Osteocyte (in vitro differentiated cells): ENCODE data around the gene NOP14. TPM values are rescaled to one million over a fixed set of nuclear protein-coding genes. Genes with fewer than 3 reads are reported as not detected.

Experiments used
- DNase-seq: peaks from one replicate; pipeline ENCODE4 v3.0.0; 2021; ENCODE audit warnings: mixed read lengths; ENCODE audit not compliant: unreplicated experiment; ENCODE audit errors: extremely low spot score
- H3K27ac Mint-ChIP-seq: one replicate; pipeline ENCODE4 v1.8.0; 2021; ENCODE audit warnings: mild to moderate bottlenecking, mixed read lengths; ENCODE audit not compliant: unreplicated experiment
- H3K27me3 Mint-ChIP-seq: one replicate; pipeline ENCODE4 v1.8.0; 2021; ENCODE audit warnings: mixed read lengths; ENCODE audit not compliant: unreplicated experiment
- H3K36me3 Mint-ChIP-seq: one replicate; pipeline ENCODE4 v1.8.0; 2021; ENCODE audit warnings: mixed read lengths; ENCODE audit not compliant: unreplicated experiment
- H3K4me1 Mint-ChIP-seq: one replicate; pipeline ENCODE4 v1.8.0; 2021; ENCODE audit warnings: mixed read lengths; ENCODE audit not compliant: unreplicated experiment
- H3K4me3 Mint-ChIP-seq: one replicate; pipeline ENCODE4 v1.8.0; 2021; ENCODE audit warnings: mild to moderate bottlenecking, moderate library complexity, mixed read lengths; ENCODE audit not compliant: unreplicated experiment
- H3K9me3 Mint-ChIP-seq: one replicate; pipeline ENCODE4 v1.8.0; 2021; ENCODE audit warnings: mixed read lengths; ENCODE audit not compliant: unreplicated experiment
- total RNA-seq: library from RNA; stranded (reverse); gene quantifications from 2 replicates; pipeline ENCODE4 v1.2.1, GENCODE V29; 2021
- TF ChIP-seq, protein P1 (sequence below): fragments of 200-600 bp; sonication (generic); IDR thresholded peaks from 2 replicates; pipeline ENCODE4 v1.5.0; 2021; ENCODE audit warnings: antibody characterized with exemption, mild to moderate bottlenecking, moderate library complexity

NOP14 gene
- total RNA-seq, 1 donor from 2014 or later, result 29.6 TPM

DNA sequence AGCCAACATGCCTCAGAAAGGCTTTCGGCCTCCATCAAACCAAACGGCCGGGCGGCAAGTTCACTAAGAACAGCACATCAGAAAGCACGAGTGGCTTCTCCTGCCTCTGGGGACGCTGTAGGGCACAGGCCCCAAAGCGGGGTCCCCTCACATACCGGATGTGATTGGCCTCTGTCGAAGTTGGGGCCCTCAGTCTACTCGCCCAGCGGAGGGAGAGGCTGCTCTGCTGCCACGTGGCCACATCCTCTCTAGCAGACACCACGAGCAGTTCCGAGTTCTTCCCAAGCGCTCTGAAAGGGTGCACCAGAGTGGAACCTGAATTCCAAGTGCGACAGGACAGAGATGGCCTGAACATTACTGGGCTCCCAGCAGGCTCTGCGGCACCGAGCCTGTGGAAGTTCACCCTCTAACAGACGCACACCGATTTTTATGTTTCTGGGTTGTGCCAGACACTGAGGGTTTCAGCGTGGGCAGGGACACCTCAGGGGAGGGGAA, 21.1 kb downstream of the NOP14 start:
- no peaks in the 10 kb centered on the region for H3K4me1 Mint-ChIP-seq
- no peak for DNase-seq
- TF ChIP-seq, protein P1, sequence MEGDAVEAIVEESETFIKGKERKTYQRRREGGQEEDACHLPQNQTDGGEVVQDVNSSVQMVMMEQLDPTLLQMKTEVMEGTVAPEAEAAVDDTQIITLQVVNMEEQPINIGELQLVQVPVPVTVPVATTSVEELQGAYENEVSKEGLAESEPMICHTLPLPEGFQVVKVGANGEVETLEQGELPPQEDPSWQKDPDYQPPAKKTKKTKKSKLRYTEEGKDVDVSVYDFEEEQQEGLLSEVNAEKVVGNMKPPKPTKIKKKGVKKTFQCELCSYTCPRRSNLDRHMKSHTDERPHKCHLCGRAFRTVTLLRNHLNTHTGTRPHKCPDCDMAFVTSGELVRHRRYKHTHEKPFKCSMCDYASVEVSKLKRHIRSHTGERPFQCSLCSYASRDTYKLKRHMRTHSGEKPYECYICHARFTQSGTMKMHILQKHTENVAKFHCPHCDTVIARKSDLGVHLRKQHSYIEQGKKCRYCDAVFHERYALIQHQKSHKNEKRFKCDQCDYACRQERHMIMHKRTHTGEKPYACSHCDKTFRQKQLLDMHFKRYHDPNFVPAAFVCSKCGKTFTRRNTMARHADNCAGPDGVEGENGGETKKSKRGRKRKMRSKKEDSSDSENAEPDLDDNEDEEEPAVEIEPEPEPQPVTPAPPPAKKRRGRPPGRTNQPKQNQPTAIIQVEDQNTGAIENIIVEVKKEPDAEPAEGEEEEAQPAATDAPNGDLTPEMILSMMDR, result no peak
- no peaks in the 10 kb centered on the region for H3K27me3 Mint-ChIP-seq
- no peak overlapping the region for H3K4me3 Mint-ChIP-seq
- H3K9me3 Mint-ChIP-seq, result no peaks in the 10 kb centered on the region
- no peak overlapping the region for H3K27ac Mint-ChIP-seq
- H3K36me3 Mint-ChIP-seq, result peaks cover 47% of the 10 kb centered on the region

DNA sequence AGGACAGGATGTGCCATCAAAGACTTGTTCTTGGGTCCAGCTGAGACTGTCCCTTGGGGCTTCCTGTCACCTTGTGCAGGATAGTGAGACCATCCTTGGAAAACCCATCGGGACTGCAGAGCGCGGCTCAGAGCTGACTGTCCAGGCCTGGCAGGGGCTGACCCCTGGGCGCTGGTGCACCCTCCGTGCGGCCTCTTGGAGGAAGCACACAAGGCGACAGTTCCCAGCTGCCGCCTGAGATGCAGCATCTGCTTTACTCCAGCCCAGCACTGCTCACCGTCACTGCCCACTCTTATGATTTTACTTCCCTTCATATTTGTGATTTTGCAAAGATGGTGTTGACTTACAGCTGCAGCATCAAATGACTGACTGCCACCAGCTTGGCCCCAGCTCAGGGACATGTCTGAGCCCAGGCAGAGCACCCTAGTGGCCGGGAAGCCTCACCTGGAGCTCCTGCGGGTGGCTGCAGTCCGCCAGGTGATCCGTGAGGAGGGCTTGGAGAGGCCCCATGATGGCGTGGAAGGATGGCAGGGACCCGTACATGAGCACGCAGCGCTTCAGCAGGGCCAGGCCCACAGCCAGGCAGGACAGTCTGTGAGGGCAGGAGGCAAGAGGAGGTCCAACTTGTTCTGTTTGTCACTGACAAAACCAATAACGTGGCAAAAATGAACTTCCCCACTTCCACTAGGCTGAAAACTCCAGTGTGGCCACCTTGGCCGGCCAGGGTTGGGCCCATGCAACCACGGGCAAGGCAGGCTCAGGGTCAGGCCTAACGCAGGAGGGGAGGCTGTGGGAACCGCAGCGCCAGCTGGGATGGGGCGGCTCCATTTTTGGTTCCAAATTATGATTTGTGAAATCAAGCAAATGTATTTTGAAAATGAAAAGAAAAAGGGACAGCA, 21.8 kb downstream of the NOP14 start:
- TF ChIP-seq, protein P1, result no peak
- peaks cover 6% of the 10 kb centered on the region for H3K4me1 Mint-ChIP-seq
- H3K27me3 Mint-ChIP-seq, result no peaks in the 10 kb centered on the region
- no peaks in the 10 kb centered on the region for H3K9me3 Mint-ChIP-seq
- no peak for DNase-seq
- H3K27ac Mint-ChIP-seq, result no peak overlapping the region
- peaks cover 44% of the 10 kb centered on the region for H3K36me3 Mint-ChIP-seq
- no peak overlapping the region for H3K4me3 Mint-ChIP-seq

DNA sequence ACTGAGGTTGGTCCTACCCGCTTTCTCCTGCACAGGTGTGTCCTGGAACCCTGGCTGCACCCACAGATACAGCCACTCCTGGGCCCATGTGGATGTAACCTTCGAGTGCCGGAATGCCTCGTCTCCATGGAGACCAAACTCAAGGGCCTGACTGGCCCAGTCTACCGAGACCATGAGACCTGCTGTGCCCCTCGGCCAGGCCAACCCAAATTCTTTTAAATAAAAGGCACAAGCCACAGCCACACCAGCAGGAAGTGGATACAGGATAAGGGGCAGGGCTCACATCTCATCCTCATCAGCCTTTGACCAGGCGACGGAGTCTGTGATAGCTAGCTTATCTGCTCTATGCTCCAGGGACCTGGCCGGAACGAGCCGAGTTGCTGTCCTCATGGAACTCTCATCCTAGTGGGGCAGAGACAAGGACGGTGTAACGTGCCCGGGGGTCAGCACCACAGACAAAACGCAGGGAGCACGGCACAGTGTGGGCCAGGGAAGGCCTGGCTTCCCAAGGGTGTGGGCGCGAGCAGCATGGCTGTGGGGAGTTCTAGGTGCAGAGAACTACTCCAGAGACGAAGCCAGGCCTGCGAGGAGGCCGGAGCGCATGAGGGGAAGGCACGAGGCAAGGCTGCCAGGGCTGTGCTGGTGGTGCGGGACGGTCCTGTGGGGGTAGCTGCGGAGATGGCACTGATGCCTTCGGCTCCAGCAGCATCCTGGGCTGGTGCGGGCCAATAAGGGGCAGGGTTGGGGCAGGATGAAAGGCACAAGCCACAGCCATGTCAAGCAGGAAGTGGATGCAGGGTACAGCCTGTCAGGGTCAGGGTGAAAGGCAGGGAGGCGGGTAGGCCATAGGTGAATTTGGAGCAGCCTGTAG, 22.7 kb downstream of the NOP14 start:
- Mint-ChIP-seq H3K9me3 (no peaks in the 10 kb centered on the region), H3K36me3 (peaks cover 39% of the 10 kb centered on the region), H3K4me3 (no peak overlapping the region), H3K4me1 (peaks cover 14% of the 10 kb centered on the region), H3K27me3 (no peaks in the 10 kb centered on the region), H3K27ac (no peak overlapping the region)
- TF ChIP-seq, protein P1, result no peak
- no peak for DNase-seq

DNA sequence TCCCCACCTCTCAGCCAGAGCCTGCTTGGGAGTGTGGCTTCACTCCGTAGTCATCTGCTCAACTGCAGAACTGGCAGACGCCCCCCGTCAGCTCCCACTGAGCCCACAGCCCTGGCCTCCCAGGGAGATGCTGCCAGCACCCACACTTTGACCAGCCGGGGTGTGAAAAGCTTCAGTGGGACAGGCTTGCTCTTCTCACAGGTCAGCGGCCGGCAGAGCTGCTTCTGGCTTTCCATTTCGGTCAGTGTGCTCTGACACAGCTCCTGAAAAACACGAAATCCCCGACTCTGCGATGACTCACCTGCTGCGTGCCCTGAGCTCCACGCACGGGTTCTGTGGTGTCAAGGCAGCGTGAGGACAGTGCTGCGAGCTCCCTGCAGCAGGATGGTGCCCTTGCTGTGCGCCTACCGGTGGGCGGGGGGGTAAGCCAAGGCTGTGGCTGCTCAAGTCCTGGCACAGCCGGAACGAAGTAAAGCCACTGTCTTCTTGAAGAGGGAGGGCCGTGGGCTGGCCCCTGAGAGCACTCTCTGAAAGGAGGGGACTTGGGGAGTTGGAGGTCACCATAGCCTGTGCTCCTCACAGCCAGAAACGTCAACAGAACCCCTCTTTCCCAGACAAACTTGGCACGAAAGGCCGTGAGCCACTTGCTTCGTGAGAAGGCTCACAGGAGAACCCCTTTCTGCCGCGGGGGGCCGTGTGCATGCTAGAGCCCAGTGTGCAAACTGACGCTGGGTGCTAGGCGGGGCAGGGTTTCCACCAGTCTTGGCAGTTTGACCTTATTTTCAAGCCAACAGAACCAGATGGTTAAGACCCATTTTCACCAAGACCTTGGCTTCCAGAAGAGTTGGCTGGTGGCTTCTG, 23.6 kb downstream of the NOP14 start:
- H3K4me3 Mint-ChIP-seq, result no peak overlapping the region
- TF ChIP-seq, protein P1, result no peak

More for the DNA sequence above, 23.6 kb downstream of the NOP14 start:
- H3K9me3 Mint-ChIP-seq, result no peaks in the 10 kb centered on the region
- peaks cover 16% of the 10 kb centered on the region for H3K4me1 Mint-ChIP-seq
- H3K27me3 Mint-ChIP-seq, result no peaks in the 10 kb centered on the region
- H3K36me3 Mint-ChIP-seq, result peaks cover 32% of the 10 kb centered on the region
- no peak for DNase-seq
- H3K27ac Mint-ChIP-seq, result no peak overlapping the region
